OCI-LY1 (cell line): Measurements from ENCODE around the gene RANBP3L.

ENCODE experiments used
- EZH2 ChIP-seq: fragments of 200-600 bp; sonication (generic), shearing (Covaris generic); IDR thresholded peaks from 2 replicates; pipeline ENCODE4 v1.8.0; 2017; ENCODE audit warnings: borderline replicate concordance, mixed run types, mild to moderate bottlenecking, antibody characterized with exemption, low read length, moderate library complexity, mixed read lengths
- TF ChIP-seq, protein P1 (sequence below): fragments of 200-600 bp; sonication (generic), shearing (Covaris generic); IDR thresholded peaks from 2 replicates; pipeline ENCODE4 v1.5.1; 2017; ENCODE audit warnings: mild to moderate bottlenecking, antibody characterized with exemption, low read length, moderate library complexity, mixed read lengths

- TF ChIP-seq, protein P1, sequence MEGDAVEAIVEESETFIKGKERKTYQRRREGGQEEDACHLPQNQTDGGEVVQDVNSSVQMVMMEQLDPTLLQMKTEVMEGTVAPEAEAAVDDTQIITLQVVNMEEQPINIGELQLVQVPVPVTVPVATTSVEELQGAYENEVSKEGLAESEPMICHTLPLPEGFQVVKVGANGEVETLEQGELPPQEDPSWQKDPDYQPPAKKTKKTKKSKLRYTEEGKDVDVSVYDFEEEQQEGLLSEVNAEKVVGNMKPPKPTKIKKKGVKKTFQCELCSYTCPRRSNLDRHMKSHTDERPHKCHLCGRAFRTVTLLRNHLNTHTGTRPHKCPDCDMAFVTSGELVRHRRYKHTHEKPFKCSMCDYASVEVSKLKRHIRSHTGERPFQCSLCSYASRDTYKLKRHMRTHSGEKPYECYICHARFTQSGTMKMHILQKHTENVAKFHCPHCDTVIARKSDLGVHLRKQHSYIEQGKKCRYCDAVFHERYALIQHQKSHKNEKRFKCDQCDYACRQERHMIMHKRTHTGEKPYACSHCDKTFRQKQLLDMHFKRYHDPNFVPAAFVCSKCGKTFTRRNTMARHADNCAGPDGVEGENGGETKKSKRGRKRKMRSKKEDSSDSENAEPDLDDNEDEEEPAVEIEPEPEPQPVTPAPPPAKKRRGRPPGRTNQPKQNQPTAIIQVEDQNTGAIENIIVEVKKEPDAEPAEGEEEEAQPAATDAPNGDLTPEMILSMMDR: no peak
- TF ChIP-seq EZH2: no peak
These were observed 22.5 kb upstream of the RANBP3L start for GRCh38 chr5:36323926-36324781.
